ENCODE measurements around the gene PLXNB1. TPM values are rescaled to one million over a fixed set of nuclear protein-coding genes. Genes with fewer than 3 reads are reported as not detected.
"Not testable (repeated sequence)": the region's sequence is repeated elsewhere in the genome, so short reads cannot be mapped to it uniquely, and the experiment has no call there.

The PLXNB1 gene
- total RNA-seq, 4 donors from 2014 or later, result 129 to 530 (median 245) TPM

GRCh38 chr3:48402281-48402732 lies 27.6 kb downstream of the PLXNB1 start:
- Histone ChIP-seq H3K9me3 (no peaks in the 10 kb centered on the region), H3K27ac (peak overlapping the region; percentile 74 to 88 (median 82)), H3K4me1 (peaks cover 3 to 16% (median 7%) of the 10 kb centered on the region in 4 donors), H3K27me3 (no peaks in the 10 kb centered on the region), H3K36me3 (peaks cover 0 to 6% (median 0%) of the 10 kb centered on the region in 4 donors), H3K4me3 (no peak overlapping the region)
- WGBS, 2 donors (ENCODE audit: low coverage in 1 of 2), result 30 to 40% methylated on average over 2 to 8 of the region's 8 CpGs
- intact Hi-C loops (cut with DNase I; ENCODE audit: low total_unique reads), result loop anchor here (2.0 kb wide), 1 partner anchor 28 kb away; the partner anchor contains the start of gene PLXNB1
- in situ Hi-C loops (cut with MboI; ENCODE audit: low pct_ligation_motif_present in 1 of 4, low pct_unique_long_range_greater_than_20kb in 1 of 4, low sequenced_read_pairs in 3 of 4), result loop anchor here in 2 of 4 donors (5.0 to 10.0 kb wide), 2 partner anchors 35 to 128 kb away; no protein-coding TSS in a partner anchor
- DNase-seq, result peak; percentile 73
- TF ChIP-seq CTCF (IDR thresholded peaks at IDR 0.05) (no peak), EP300 (IDR thresholded peaks at IDR 0.05; ENCODE audit: low read depth) (peak; percentile 44), POLR2AphosphoS5 (IDR thresholded peaks at IDR 0.05) (peak; percentile 54 to 66 (median 56))

- 60 to 89% methylated on average over 2 to 12 of the region's 12 CpGs for WGBS, 2 donors (ENCODE audit: low coverage in 1 of 2)
- in situ Hi-C loops (cut with MboI; ENCODE audit: low pct_ligation_motif_present in 1 of 4, low pct_unique_long_range_greater_than_20kb in 1 of 4, low sequenced_read_pairs in 3 of 4), result loop anchor here in 2 of 4 donors (5.0 to 10.0 kb wide), 2 partner anchors 36 to 127 kb away; no protein-coding TSS in a partner anchor
- H3K4me1 ChIP-seq, result peaks cover 3 to 16% (median 7%) of the 10 kb centered on the region in 4 donors
- not testable (repeated sequence) for H3K27me3 ChIP-seq, DNase-seq, H3K4me3 ChIP-seq, H3K36me3 ChIP-seq, H3K9me3 ChIP-seq
- intact Hi-C loops (cut with DNase I; ENCODE audit: low total_unique reads), result loop anchor here (2.0 kb wide), 1 partner anchor 35 kb away; no protein-coding TSS in a partner anchor
- H3K27ac ChIP-seq, result peak overlapping the region; percentile 74 to 88 (median 82)
These were observed 28.4 kb downstream of the PLXNB1 start for GRCh38 chr3:48401434-48401901.

GRCh38 chr3:48400824-48401433 lies 29.0 kb downstream of the PLXNB1 start:
- TF ChIP-seq CTCF (IDR thresholded peaks at IDR 0.05), result peak; percentile 81 to 94 (median 83)
- no peak for TF ChIP-seq POLR2A (IDR thresholded peaks at IDR 0.05)
- WGBS, 2 donors (ENCODE audit: low coverage in 1 of 2), result 58% methylated on average over 6 of the region's 6 CpGs; no CpG with 5 or more reads in 1 of the 2 donors
- no peaks in the 10 kb centered on the region for H3K27me3 ChIP-seq
- H3K4me1 ChIP-seq, result peaks cover 3 to 16% (median 7%) of the 10 kb centered on the region in 4 donors
- H3K27ac ChIP-seq, result peak overlapping the region; percentile 74 to 88 (median 82)
- H3K4me3 ChIP-seq, result no peak overlapping the region
- intact Hi-C loops (cut with DNase I; ENCODE audit: low total_unique reads), result loop anchor here (2.0 kb wide), 1 partner anchor 36 kb away; no protein-coding TSS in a partner anchor
- in situ Hi-C loops (cut with MboI; ENCODE audit: low pct_ligation_motif_present in 1 of 4, low pct_unique_long_range_greater_than_20kb in 1 of 4, low sequenced_read_pairs in 3 of 4), result loop anchor here in 2 of 4 donors (5.0 to 10.0 kb wide), 2 partner anchors 36 to 126 kb away; no protein-coding TSS in a partner anchor
- H3K36me3 ChIP-seq, result peaks cover 0 to 6% (median 0%) of the 10 kb centered on the region in 4 donors
- peak; percentile 68 for DNase-seq
- no peaks in the 10 kb centered on the region for H3K9me3 ChIP-seq

GRCh38 chr3:48399387-48400172 lies 30.3 kb downstream of the PLXNB1 start:
- Histone ChIP-seq H3K27ac (no peak overlapping the region), H3K36me3 (peaks cover 0 to 6% (median 0%) of the 10 kb centered on the region in 4 donors), H3K27me3 (peaks cover 6% of the 10 kb centered on the region), H3K4me1 (peaks cover 3 to 16% (median 7%) of the 10 kb centered on the region in 4 donors), H3K9me3 (no peaks in the 10 kb centered on the region), H3K4me3 (no peak overlapping the region)
- intact Hi-C loops (cut with DNase I; ENCODE audit: low total_unique reads), result loop anchor here (2.0 kb wide), 1 partner anchor 37 kb away; no protein-coding TSS in a partner anchor
- in situ Hi-C loops (cut with MboI; ENCODE audit: low pct_ligation_motif_present in 1 of 4, low pct_unique_long_range_greater_than_20kb in 1 of 4, low sequenced_read_pairs in 3 of 4), result loop anchor here in 2 of 4 donors (5.0 to 10.0 kb wide), 2 partner anchors 38 to 125 kb away; no protein-coding TSS in a partner anchor
- TF ChIP-seq POLR2A (IDR thresholded peaks at IDR 0.05) (no peak), POLR2AphosphoS5 (IDR thresholded peaks at IDR 0.05) (no peak), EP300 (IDR thresholded peaks at IDR 0.05; ENCODE audit: low read depth) (no peak)
- no peak for DNase-seq
- 53 to 60% methylated on average over 1 to 4 of the region's 4 CpGs for WGBS, 2 donors (ENCODE audit: low coverage in 1 of 2)
